Sigmoid colon (tissue), 7 donors: ENCODE measurements around the gene TBKBP1. TPM values are rescaled to one million over a fixed set of nuclear protein-coding genes. Genes with fewer than 3 reads are reported as not detected.

Experiments used
- DNase-seq: peaks from one replicate; pipeline ENCODE4 v3.0.0-alpha.2; 2019
- H3K27ac ChIP-seq, 4 donors: fragments of 200-600 bp; sonication (generic); one replicate each; pipeline ENCODE4 v1.5.1; 2016 to 2019; ENCODE audit warnings: mild to moderate bottlenecking in 1 of 4
- H3K27me3 ChIP-seq, 3 donors: fragments of 200-600 bp; sonication (generic); one replicate each; pipeline ENCODE4 v1.5.1; 2019; ENCODE audit warnings: mild to moderate bottlenecking in 1 of 3
- H3K36me3 ChIP-seq, 4 donors: fragments of 200-600 bp; sonication (generic); one replicate each; pipeline ENCODE4 v1.5.1; 2016 to 2019
- H3K4me1 ChIP-seq, 4 donors: fragments of 200-600 bp; sonication (generic); one replicate each; pipeline ENCODE4 v1.5.1; 2017 to 2019
- H3K4me3 ChIP-seq, 4 donors: fragments of 200-600 bp; sonication (generic); one replicate each; pipeline ENCODE4 v1.5.1; 2017 to 2019; ENCODE audit warnings: mild to moderate bottlenecking in 2 of 4, moderate library complexity in 1 of 4
- H3K9me3 ChIP-seq, 4 donors: fragments of 200-600 bp in 3 of 4; sonication (generic) in 3 of 4; one replicate each; pipeline versions ENCODE4 v1.5.1 to v1.6.1; 2013 to 2019
- EP300 ChIP-seq, 4 donors: sonication (generic); formaldehyde crosslinking; IDR thresholded peaks; one replicate each; pipeline ENCODE4 v1.6.1; 2017; ENCODE audit warnings: antibody characterized with exemption in 4 of 4
- POLR2A ChIP-seq, 2 donors: fragments of 450-650 bp; IDR thresholded peaks; one replicate each; pipeline ENCODE4 v1.6.1; 2016; ENCODE audit warnings: antibody characterized with exemption in 2 of 2, mild to moderate bottlenecking in 2 of 2, moderate library complexity in 2 of 2
- POLR2AphosphoS5 ChIP-seq, 4 donors: sonication (generic); formaldehyde crosslinking; IDR thresholded peaks; one replicate each; pipeline ENCODE4 v1.6.1; 2017; ENCODE audit warnings: antibody characterized with exemption in 4 of 4
- WGBS, 2 donors: extraction: QIAGEN DNeasy Blood & Tissue Kit; methylation state at CpG; one replicate each; pipeline ENCODE4 v1.1.7; 2013; 5-methylcytosine and 5-hydroxymethylcytosine counted together
- intact Hi-C: fragments of 100-400 bp; cut with DNase I; formaldehyde crosslinking; loops from one replicate; pipeline ENCODE4 v1.15.1; 2023
- polyA plus RNA-seq, 3 donors: library from polyadenylated mRNA; stranded (reverse); fragments of 200-250 nt; gene quantifications; one replicate each; pipeline ENCODE4 v1.2.3, GENCODE V29; 2013
- total RNA-seq, 4 donors: library from RNA; depleted of rRNA; stranded (reverse); fragments of >200 nt; gene quantifications; one replicate each; pipeline ENCODE4 v1.1.0, GENCODE V29; 2016
- TF ChIP-seq, protein P1 (sequence below), 4 experiments: fragments of 450-650 bp in 3 of 4; fragments of 200-600 bp in 1 of 4; IDR thresholded peaks; one replicate each; pipeline ENCODE4 v1.5.1; 2016 to 2019; ENCODE audit warnings: antibody characterized with exemption in 4 of 4, mild to moderate bottlenecking in 3 of 4, moderate library complexity in 2 of 4
- donor health status: healthy with polysubstance abuse.
- donor health status: Bipolar disorder and iron deficiency.
- donor health status: healthy.

TBKBP1 gene
- total and polyA plus RNA-seq, 7 donors, result 3.5 to 25.5 (median 7.8) TPM

- Histone ChIP-seq H3K27me3 (peaks cover 13 to 57% (median 32%) of the 10 kb centered on the region in 3 donors), H3K27ac (no peak within 1 kb of the TSS), H3K4me1 (peaks cover 0 to 16% (median 14%) of the 10 kb centered on the region in 4 donors), H3K4me3 (peak within 1 kb of the TSS; percentile 8 to 48 (median 37)), H3K36me3 (no peaks in the 10 kb centered on the region), H3K9me3 (no peaks in the 10 kb centered on the region)
- intact Hi-C loops, result no loop called here
- TF ChIP-seq, protein P1, sequence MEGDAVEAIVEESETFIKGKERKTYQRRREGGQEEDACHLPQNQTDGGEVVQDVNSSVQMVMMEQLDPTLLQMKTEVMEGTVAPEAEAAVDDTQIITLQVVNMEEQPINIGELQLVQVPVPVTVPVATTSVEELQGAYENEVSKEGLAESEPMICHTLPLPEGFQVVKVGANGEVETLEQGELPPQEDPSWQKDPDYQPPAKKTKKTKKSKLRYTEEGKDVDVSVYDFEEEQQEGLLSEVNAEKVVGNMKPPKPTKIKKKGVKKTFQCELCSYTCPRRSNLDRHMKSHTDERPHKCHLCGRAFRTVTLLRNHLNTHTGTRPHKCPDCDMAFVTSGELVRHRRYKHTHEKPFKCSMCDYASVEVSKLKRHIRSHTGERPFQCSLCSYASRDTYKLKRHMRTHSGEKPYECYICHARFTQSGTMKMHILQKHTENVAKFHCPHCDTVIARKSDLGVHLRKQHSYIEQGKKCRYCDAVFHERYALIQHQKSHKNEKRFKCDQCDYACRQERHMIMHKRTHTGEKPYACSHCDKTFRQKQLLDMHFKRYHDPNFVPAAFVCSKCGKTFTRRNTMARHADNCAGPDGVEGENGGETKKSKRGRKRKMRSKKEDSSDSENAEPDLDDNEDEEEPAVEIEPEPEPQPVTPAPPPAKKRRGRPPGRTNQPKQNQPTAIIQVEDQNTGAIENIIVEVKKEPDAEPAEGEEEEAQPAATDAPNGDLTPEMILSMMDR (IDR thresholded peaks at IDR 0.05), result no peak
- TF ChIP-seq POLR2A (IDR thresholded peaks at IDR 0.05), result no peak
- TF ChIP-seq EP300 (IDR thresholded peaks at IDR 0.05), result no peak
- no peak for TF ChIP-seq POLR2AphosphoS5 (IDR thresholded peaks at IDR 0.05)
- peak; percentile 72 for DNase-seq
- 1% methylated on average over 73 of the region's 73 CpGs for WGBS, 2 donors
These were observed 39.2 kb downstream of the TBKBP1 start, which contains the start of gene TBX21 for GRCh38 chr17:47733047-47733673. Gene TBX21, plus strand, starts transcription at chr17:47733236. Its CDS starts 219 bp downstream, at chr17:47733455.

DNA sequence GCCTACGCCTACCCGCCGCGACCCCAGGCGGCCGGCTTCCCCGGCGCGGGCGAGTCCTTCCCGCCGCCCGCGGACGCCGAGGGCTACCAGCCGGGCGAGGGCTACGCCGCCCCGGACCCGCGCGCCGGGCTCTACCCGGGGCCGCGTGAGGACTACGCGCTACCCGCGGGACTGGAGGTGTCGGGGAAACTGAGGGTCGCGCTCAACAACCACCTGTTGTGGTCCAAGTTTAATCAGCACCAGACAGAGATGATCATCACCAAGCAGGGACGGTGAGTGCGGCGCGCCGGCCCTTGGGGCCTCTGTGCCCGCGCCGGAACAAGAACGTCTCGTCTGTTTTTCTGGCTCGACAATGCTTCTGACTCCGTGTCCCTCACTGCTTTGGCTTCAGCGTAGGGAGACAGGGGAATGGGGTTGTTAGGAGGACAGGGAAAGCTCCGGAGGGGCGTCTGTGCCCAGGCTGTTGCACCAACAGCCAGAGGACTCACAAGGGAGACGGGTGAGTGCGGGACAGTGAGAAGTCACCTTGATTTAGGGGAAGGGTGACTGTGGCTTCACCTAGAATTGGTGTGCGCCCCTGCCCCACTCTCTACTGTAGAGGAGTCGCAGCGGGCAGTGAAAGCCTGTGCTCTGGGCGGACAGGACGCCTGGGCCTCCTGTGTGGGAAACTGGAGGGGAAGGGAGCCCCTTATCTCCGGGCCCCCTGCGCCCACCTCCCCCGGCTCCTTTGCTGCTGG, 39.9 kb downstream of the TBKBP1 start:
- no peaks in the 10 kb centered on the region for H3K36me3 ChIP-seq
- WGBS, 2 donors, result 7% methylated on average over 60 of the region's 60 CpGs
- DNase-seq, result peak; percentile 58
- peaks cover 0 to 16% (median 14%) of the 10 kb centered on the region in 4 donors for H3K4me1 ChIP-seq
- TF ChIP-seq POLR2AphosphoS5 (IDR thresholded peaks at IDR 0.05), result no peak
- TF ChIP-seq, protein P1 (IDR thresholded peaks at IDR 0.05), result no peak
- no peak for TF ChIP-seq POLR2A (IDR thresholded peaks at IDR 0.05)
- TF ChIP-seq EP300 (IDR thresholded peaks at IDR 0.05), result no peak
- H3K27ac ChIP-seq, result no peak overlapping the region
- peaks cover 13 to 57% (median 32%) of the 10 kb centered on the region in 3 donors for H3K27me3 ChIP-seq
- intact Hi-C loops, result no loop called here
- peak overlapping the region; percentile 8 to 48 (median 37) for H3K4me3 ChIP-seq
- H3K9me3 ChIP-seq, result no peaks in the 10 kb centered on the region

DNA sequence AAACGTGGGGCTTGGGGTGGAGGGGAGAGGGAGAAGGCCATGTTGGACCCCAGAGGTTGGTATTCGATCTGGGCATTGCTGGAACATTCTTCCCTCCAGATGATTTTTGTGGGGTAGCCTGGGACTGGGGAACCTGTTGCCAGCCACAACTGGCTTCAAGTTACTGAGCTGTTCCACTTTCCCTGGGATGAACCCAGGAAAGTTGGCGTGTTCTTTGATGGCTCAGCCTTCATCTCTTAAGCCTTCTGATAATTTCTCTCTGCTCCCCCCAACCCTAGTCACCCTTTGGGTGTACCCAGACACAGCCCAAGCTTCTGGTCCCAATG, 41.1 kb downstream of the TBKBP1 start:
- H3K27me3 ChIP-seq, result peaks cover 13 to 57% (median 32%) of the 10 kb centered on the region in 3 donors
- no peak overlapping the region for H3K27ac ChIP-seq
- H3K36me3 ChIP-seq, result no peaks in the 10 kb centered on the region
- peak; percentile 18 for DNase-seq
- H3K9me3 ChIP-seq, result no peaks in the 10 kb centered on the region
- intact Hi-C loops, result no loop called here
- WGBS, 2 donors, result 72 to 75% methylated on average over 3 of the region's 3 CpGs
- TF ChIP-seq POLR2AphosphoS5 (IDR thresholded peaks at IDR 0.05), result no peak
- TF ChIP-seq, protein P1 (IDR thresholded peaks at IDR 0.05), result no peak
- TF ChIP-seq EP300 (IDR thresholded peaks at IDR 0.05), result no peak
- TF ChIP-seq POLR2A (IDR thresholded peaks at IDR 0.05), result no peak
- H3K4me1 ChIP-seq, result peaks cover 0 to 16% (median 14%) of the 10 kb centered on the region in 4 donors
- H3K4me3 ChIP-seq, result no peak overlapping the region

DNA sequence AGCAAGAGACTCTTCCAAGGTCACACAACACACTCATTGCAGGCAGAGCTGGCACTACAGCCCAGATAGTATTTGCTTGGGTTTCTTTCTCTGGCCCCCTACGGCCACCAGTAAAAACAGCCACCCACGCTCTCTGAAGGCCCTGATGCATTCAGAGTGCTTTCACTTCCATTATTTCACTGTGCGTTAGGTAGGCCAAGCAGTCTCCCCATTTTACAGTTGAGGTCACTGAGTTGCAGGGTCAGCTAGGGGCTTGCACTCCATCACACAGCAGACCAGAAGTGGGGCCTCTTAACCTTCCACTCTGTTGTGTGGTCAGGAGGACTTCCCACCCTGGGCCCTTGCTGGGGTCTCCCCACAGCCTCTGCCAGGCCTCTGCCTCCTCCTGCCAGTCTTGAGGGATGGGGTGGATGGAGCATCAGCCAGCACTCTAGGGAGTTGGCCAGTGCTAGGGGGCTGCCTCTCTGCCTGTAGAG, 41.6 kb downstream of the TBKBP1 start:
- no peaks in the 10 kb centered on the region for H3K9me3 ChIP-seq
- H3K36me3 ChIP-seq, result no peaks in the 10 kb centered on the region
- H3K27ac ChIP-seq, result no peak overlapping the region
- no peak overlapping the region for H3K4me3 ChIP-seq
- TF ChIP-seq, protein P1 (IDR thresholded peaks at IDR 0.05), result no peak
- no peak for TF ChIP-seq EP300 (IDR thresholded peaks at IDR 0.05)
- TF ChIP-seq POLR2AphosphoS5 (IDR thresholded peaks at IDR 0.05), result no peak
- no peak for TF ChIP-seq POLR2A (IDR thresholded peaks at IDR 0.05)
- H3K27me3 ChIP-seq, result peaks cover 13 to 53% (median 31%) of the 10 kb centered on the region in 3 donors
- H3K4me1 ChIP-seq, result peaks cover 0 to 16% (median 14%) of the 10 kb centered on the region in 4 donors
- 64 to 90% methylated on average over 3 of the region's 3 CpGs for WGBS, 2 donors
- peak; percentile 56 for DNase-seq
- intact Hi-C loops, result no loop called here
